ENCODE results near the gene COX11.

Gene COX11

GRCh38 chr17:54916721-54917120 is 51.7 kb downstream of the COX11 start:
- no peak for TF ChIP-seq CTCF (IDR thresholded peaks at IDR 0.05; ENCODE audit: low read depth, low read length)
- DNase-seq = no peak
- Histone ChIP-seq H3K36me3 (no peaks in the 10 kb centered on the region), H3K4me3 (ENCODE audit: low read depth, low read length) (no peak overlapping the region), H3K4me1 (no peaks in the 10 kb centered on the region), H3K27me3 (no peaks in the 10 kb centered on the region), H3K9me3 (no peaks in the 10 kb centered on the region)

All from BE2C (cell line).